ENCODE data around the gene OPCML.

OPCML gene

GRCh38 chr11:132638423-132638822, 893.9 kb downstream of the OPCML start:
- no peaks in the 10 kb centered on the region for H3K9me3 ChIP-seq (ENCODE audit: severe bottlenecking)
- no peaks in the 10 kb centered on the region for H3K27me3 ChIP-seq (ENCODE audit: insufficient read depth, poor library complexity, severe bottlenecking)
- H3K36me3 ChIP-seq (ENCODE audit: low read depth), result no peaks in the 10 kb centered on the region
- DNase-seq (ENCODE audit: low spot score) (no peak), ATAC-seq (ENCODE audit: low read depth) (no peak)
- H3K4me3 ChIP-seq (ENCODE audit: severe bottlenecking), result no peak overlapping the region
- TF ChIP-seq, protein P1, sequence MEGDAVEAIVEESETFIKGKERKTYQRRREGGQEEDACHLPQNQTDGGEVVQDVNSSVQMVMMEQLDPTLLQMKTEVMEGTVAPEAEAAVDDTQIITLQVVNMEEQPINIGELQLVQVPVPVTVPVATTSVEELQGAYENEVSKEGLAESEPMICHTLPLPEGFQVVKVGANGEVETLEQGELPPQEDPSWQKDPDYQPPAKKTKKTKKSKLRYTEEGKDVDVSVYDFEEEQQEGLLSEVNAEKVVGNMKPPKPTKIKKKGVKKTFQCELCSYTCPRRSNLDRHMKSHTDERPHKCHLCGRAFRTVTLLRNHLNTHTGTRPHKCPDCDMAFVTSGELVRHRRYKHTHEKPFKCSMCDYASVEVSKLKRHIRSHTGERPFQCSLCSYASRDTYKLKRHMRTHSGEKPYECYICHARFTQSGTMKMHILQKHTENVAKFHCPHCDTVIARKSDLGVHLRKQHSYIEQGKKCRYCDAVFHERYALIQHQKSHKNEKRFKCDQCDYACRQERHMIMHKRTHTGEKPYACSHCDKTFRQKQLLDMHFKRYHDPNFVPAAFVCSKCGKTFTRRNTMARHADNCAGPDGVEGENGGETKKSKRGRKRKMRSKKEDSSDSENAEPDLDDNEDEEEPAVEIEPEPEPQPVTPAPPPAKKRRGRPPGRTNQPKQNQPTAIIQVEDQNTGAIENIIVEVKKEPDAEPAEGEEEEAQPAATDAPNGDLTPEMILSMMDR (IDR thresholded peaks at IDR 0.05; ENCODE audit: poor library complexity, severe bottlenecking), result no peak
- no peak overlapping the region for H3K27ac ChIP-seq (ENCODE audit: poor library complexity, severe bottlenecking)
- H3K4me1 ChIP-seq (ENCODE audit: insufficient read depth, poor library complexity, severe bottlenecking), result peaks cover under 1% of the 10 kb centered on the region

DNA sequence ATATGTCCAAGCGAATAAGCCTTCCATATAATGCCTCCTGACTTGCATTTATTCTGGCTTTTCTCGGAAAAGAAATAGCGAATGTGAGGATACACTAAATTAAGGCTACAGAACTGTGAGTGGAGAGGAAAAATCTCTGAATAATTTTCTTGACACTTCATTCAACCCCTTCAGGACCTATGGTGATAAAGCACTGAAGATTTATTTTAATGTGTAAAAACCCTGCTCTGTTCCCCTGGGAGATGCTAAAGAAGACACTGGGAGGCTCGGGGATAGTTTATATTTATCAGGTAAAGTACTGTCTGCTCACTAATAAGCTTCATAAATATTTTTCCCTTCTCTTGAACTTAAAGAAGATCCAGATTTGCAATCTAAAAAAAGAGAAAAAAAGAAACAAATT, 895.8 kb downstream of the OPCML start:
- Histone ChIP-seq H3K27me3 (ENCODE audit: insufficient read depth, poor library complexity, severe bottlenecking) (no peaks in the 10 kb centered on the region), H3K27ac (ENCODE audit: poor library complexity, severe bottlenecking) (no peak overlapping the region), H3K9me3 (ENCODE audit: severe bottlenecking) (no peaks in the 10 kb centered on the region), H3K36me3 (ENCODE audit: low read depth) (no peaks in the 10 kb centered on the region), H3K4me1 (ENCODE audit: insufficient read depth, poor library complexity, severe bottlenecking) (peaks cover 10% of the 10 kb centered on the region), H3K4me3 (ENCODE audit: severe bottlenecking) (no peak overlapping the region)
- DNase-seq (ENCODE audit: low spot score) (no peak), ATAC-seq (ENCODE audit: low read depth) (no peak)
- TF ChIP-seq, protein P1 (IDR thresholded peaks at IDR 0.05; ENCODE audit: poor library complexity, severe bottlenecking), result no peak

- Histone ChIP-seq H3K36me3 (ENCODE audit: low read depth) (no peaks in the 10 kb centered on the region), H3K4me3 (ENCODE audit: severe bottlenecking) (no peak overlapping the region), H3K4me1 (ENCODE audit: insufficient read depth, poor library complexity, severe bottlenecking) (peaks cover 10% of the 10 kb centered on the region), H3K9me3 (ENCODE audit: severe bottlenecking) (no peaks in the 10 kb centered on the region), H3K27ac (ENCODE audit: poor library complexity, severe bottlenecking) (peak overlapping the region; percentile 87), H3K27me3 (ENCODE audit: insufficient read depth, poor library complexity, severe bottlenecking) (no peaks in the 10 kb centered on the region)
- DNase-seq (ENCODE audit: low spot score) (peak; percentile 75), ATAC-seq (ENCODE audit: low read depth) (peak; percentile 92)
- TF ChIP-seq, protein P1 (IDR thresholded peaks at IDR 0.05; ENCODE audit: poor library complexity, severe bottlenecking), result no peak
Measured at GRCh38 chr11:132632641-132633124, 899.6 kb downstream of the OPCML start.

- H3K27ac ChIP-seq (ENCODE audit: poor library complexity, severe bottlenecking), result peak overlapping the region; percentile 87
- DNase-seq (ENCODE audit: low spot score) (no peak), ATAC-seq (ENCODE audit: low read depth) (no peak)
- H3K4me3 ChIP-seq (ENCODE audit: severe bottlenecking), result no peak overlapping the region
- TF ChIP-seq, protein P1 (IDR thresholded peaks at IDR 0.05; ENCODE audit: poor library complexity, severe bottlenecking), result no peak
- no peaks in the 10 kb centered on the region for H3K36me3 ChIP-seq (ENCODE audit: low read depth)
- peaks cover 10% of the 10 kb centered on the region for H3K4me1 ChIP-seq (ENCODE audit: insufficient read depth, poor library complexity, severe bottlenecking)
- no peaks in the 10 kb centered on the region for H3K27me3 ChIP-seq (ENCODE audit: insufficient read depth, poor library complexity, severe bottlenecking)
- H3K9me3 ChIP-seq (ENCODE audit: severe bottlenecking), result no peaks in the 10 kb centered on the region
Measured at GRCh38 chr11:132631989-132632388, 900.3 kb downstream of the OPCML start.

- H3K4me3 ChIP-seq (ENCODE audit: severe bottlenecking), result no peak overlapping the region
- TF ChIP-seq, protein P1 (IDR thresholded peaks at IDR 0.05; ENCODE audit: poor library complexity, severe bottlenecking), result no peak
- DNase-seq (ENCODE audit: low spot score) (no peak), ATAC-seq (ENCODE audit: low read depth) (no peak)
- H3K27ac ChIP-seq (ENCODE audit: poor library complexity, severe bottlenecking), result no peak overlapping the region
- no peaks in the 10 kb centered on the region for H3K36me3 ChIP-seq (ENCODE audit: low read depth)
- no peaks in the 10 kb centered on the region for H3K9me3 ChIP-seq (ENCODE audit: severe bottlenecking)
- H3K27me3 ChIP-seq (ENCODE audit: insufficient read depth, poor library complexity, severe bottlenecking), result no peaks in the 10 kb centered on the region
- peaks cover 4% of the 10 kb centered on the region for H3K4me1 ChIP-seq (ENCODE audit: insufficient read depth, poor library complexity, severe bottlenecking)
Measured at GRCh38 chr11:132627981-132628380, 904.3 kb downstream of the OPCML start.
